LNCAP (cell line): Measurements from ENCODE around the gene STYXL1.

Experiments
- TF ChIP-seq, protein P1 (sequence below): fragments of 450-650 bp; IDR thresholded peaks from 2 replicates; pipeline ENCODE4 v1.5.1; 2017; ENCODE audit warnings: mild to moderate bottlenecking

The STYXL1 gene

DNA sequence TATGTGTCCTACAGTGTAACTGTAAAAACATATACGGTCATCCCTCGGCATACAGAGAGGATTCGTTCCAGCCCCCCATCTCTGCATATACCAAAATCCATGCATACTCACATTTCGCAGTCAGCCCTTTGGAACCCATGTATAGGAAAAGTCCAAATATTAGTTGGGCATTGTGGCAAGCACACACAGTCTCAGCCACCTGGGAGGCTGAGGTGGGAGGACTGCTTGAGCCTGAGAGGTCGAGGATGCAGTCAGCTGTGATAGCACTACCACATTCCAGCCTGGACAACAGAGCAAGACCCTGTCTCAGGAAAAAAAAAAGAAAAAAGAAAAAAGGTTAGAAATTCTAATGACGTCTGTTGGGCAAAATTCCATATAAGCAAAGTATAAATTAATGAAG lies 29.2 kb upstream of the STYXL1 start:
- TF ChIP-seq, protein P1, sequence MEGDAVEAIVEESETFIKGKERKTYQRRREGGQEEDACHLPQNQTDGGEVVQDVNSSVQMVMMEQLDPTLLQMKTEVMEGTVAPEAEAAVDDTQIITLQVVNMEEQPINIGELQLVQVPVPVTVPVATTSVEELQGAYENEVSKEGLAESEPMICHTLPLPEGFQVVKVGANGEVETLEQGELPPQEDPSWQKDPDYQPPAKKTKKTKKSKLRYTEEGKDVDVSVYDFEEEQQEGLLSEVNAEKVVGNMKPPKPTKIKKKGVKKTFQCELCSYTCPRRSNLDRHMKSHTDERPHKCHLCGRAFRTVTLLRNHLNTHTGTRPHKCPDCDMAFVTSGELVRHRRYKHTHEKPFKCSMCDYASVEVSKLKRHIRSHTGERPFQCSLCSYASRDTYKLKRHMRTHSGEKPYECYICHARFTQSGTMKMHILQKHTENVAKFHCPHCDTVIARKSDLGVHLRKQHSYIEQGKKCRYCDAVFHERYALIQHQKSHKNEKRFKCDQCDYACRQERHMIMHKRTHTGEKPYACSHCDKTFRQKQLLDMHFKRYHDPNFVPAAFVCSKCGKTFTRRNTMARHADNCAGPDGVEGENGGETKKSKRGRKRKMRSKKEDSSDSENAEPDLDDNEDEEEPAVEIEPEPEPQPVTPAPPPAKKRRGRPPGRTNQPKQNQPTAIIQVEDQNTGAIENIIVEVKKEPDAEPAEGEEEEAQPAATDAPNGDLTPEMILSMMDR: no peak

DNA sequence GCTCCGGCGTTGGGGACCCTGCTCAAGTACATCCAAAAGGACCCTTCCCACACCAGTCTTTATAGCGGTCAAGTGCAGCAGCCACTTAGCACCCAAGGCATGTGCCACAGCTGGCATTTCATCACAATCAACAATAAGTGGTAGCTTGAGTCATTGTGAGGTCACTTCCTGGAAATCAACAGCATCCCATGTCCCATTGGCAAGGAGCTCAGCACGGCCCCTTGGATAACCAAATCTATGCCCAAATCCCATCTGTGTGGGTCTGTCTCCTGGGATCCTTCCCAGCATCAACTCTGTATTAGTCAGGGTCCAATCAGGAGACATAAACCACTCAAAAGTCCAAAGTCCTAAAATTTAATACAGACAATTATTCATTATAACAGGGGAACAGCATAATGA lies 27.2 kb upstream of the STYXL1 start:
- TF ChIP-seq, protein P1: no peak

GRCh38 chr7:76074306-76074971 lies 26.6 kb upstream of the STYXL1 start:
- TF ChIP-seq, protein P1: no peak

- TF ChIP-seq, protein P1: no peak
Observed at GRCh38 chr7:76073335-76073990, 25.7 kb upstream of the STYXL1 start.

GRCh38 chr7:76072243-76073148 lies 24.7 kb upstream of the STYXL1 start:
- TF ChIP-seq, protein P1: no peak

- TF ChIP-seq, protein P1: no peak
Observed at GRCh38 chr7:76071316-76072242, 23.8 kb upstream of the STYXL1 start.

DNA sequence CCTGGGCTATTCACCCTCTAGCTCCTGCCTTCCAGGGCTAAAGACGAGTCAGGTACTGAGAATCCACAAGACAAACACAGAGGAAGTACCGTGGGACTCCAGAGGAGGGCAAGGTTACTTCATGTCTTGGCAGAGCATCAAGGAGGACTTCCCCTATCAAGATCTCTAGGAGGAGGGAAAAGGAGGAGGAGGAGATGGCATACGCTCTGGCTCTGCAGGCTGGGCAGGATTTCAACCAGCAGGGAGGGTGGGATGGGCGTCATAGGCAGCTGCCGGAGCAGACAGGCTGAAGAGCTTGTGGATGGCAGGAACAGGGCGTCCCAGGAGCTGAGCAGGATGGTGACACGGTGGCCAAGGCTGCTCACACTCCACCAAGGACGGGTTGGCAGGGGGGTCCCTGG lies 21.4 kb upstream of the STYXL1 start:
- TF ChIP-seq, protein P1: peak; percentile 36; the same call in 1 of the 2 replicates
